ENCODE data around the gene CELF4.

Gene CELF4

DNA sequence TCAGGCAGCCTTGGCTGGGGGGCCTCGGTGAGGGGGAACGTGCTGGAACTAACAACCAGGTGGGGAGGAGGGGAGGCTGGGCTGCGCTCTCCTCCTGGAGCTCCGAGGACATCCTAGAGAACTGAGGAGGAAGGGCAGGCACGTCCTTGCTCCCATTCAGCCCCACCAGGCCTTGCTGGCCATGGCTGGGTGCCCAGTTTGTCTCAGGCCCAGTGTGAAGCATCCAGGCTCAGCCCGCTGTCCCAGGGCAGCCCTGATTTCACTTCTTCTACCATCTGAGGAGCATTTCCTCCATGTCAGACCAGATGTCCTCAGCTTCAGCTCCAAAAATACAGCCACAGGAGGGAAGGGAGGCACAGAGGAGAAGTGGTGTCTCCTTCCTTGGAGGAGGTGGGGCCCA lies 125.4 kb downstream of the CELF4 start:
- DNase-seq (ENCODE audit: low read depth) = no peak

DNA sequence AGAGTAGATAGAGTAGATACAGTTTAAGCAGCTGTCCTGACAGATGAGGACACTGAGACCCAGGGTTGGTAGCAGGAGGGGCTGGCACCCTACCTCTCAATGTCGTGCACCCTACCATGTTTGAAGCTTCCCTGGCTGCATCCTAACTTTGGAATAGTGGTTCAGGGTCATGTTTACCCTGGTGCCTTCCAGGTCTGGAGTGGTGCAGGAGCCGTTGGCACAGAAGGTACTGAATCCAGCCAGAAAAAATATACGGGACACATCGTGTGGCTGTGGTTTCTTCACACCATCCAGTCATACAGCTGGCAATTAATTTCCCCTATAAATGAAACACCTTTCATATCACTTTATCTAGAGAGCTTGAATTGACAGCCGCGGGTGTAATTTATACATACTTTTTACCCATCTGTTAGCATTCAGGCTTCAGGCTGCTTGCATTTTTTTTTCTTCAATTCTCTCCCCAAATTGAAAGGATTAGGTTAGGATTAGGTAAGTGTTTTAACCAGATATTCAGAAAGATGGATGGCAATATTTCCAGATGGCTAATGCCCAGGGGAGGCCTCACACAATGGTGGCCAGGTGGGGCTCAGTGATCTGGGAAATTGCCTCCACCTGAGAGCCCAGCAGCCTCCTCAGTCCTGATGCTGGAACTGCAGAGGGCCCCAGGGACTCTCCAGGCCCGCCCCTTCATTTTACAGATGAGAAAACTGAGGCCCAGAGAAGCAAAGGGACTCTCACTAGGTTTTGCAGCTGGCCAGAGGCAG lies 127.0 kb downstream of the CELF4 start:
- DNase-seq (ENCODE audit: low read depth) = no peak

DNA sequence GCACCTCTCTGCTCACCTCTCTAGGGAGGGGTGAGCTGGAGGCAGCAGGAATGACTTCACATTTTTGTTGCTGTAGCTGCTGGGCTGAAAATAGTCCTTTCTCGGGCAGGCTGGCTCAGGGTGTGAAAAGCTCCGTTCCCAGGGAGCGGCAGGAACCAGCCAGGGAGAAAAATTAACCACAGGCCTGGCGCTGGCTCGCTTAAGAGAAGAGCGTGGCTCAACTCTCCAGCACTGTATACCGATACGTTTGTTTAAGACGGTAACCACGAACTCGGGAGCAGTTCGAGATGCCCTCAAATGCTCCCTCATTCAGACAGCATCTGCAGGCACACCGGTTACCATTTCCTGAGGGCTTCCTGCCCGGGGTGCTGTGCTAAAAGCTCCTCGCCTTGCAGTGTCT lies 129.6 kb downstream of the CELF4 start:
- DNase-seq (ENCODE audit: low read depth) = no peak

DNA sequence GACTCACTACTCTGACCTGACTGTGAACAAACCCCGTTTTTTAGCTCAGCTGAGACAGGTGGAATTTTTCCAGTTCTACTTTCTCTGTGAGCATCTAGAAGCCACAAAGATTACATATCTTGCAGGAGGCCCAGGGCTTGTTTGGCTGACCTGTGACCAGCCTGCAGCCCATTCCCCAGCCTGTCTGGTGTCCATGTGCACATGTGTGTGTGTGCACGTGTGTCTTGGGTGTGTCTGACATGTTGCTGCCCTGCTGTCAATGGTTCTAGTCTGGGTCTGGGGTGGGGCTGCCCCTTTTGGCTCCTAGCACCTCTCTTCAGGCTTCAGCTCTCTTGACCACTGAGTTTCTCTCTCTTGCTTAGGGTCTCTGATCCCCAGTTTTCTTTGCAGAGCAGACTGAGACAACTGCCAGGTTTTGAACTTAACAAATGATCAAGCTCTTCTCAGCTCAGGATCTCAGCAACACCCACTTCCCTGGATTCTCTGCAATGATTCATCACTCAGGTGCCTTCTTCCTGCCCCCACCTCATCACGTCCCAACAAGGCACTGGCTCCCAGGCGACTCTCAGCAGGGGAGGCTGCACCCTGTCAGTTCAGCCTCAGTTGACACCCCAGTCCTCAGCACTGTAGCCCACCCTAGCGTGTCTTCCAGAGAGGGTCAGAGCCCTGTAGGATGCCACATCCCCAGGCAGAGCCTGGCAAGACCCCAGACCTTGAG lies 130.3 kb downstream of the CELF4 start:
- no peak for DNase-seq (ENCODE audit: low read depth)

DNA sequence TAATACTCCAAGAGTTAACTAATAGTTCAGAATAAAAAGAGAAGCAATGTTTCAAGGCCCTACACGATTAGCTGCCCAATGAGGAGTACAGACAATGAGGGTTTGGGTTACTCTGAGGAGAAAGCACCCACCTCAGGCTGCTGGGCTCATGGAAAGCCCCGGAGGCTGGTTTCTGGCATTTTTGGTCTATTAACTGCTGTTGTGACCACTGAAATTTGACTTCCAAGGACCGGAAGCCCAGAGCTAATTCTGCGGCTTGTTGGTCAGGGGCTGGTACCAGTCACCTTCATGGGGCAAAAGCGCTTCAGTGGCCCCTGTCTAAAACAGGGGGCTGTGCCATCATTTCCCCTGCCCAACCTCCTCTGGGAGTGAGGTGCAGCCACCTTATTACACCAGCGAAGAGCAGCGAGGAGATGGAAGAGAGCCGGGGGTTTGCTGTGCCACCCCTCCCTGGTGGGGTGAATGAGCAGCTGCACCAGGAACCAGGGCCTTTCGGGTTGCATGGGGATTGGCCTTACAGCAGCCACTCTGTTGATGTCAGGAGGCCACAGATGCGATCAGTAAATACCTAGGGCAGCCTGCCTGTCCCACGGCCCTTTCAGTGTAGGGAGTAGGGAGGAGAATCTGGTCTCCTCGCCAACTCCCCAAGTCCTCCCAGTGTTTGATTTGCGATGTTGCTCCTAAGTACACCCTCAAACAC lies 131.3 kb downstream of the CELF4 start:
- DNase-seq (ENCODE audit: low read depth) = no peak

DNA sequence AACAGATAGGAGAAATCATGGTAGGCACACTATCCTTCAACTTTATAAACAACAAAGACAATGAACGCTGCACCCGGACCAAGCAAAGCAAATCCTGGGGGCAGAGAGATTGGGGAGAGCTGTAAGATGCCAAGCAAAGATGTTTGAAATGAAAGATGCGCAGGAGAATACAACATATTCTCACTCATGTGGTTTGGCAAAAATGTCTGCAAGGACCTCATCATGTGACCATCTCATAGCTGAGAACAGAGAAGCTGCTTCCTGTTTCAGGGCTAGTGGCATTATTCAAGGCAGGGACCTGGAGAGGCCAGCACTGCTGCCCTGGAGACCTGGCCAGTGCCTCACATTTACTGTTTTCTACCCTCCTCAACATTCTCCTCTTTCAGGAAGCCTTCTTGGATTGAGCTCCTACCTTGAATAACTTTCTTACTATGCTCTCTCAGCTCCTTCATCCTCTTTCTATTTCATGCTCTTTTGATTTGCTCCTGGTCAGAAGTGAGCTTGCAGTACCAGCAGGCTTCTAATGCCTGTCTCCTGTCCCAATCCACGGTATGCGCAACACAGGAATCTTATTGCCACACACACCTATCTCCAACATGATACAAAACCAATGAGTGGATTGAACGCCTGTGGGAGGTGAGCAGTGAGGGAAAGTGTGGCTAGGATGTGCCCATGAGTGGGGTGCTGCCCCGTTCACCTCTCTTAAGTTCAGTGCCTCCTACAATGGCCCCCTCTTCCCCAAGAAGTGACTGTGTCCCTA lies 133.0 kb downstream of the CELF4 start:
- no peak for DNase-seq (ENCODE audit: low read depth)

DNA sequence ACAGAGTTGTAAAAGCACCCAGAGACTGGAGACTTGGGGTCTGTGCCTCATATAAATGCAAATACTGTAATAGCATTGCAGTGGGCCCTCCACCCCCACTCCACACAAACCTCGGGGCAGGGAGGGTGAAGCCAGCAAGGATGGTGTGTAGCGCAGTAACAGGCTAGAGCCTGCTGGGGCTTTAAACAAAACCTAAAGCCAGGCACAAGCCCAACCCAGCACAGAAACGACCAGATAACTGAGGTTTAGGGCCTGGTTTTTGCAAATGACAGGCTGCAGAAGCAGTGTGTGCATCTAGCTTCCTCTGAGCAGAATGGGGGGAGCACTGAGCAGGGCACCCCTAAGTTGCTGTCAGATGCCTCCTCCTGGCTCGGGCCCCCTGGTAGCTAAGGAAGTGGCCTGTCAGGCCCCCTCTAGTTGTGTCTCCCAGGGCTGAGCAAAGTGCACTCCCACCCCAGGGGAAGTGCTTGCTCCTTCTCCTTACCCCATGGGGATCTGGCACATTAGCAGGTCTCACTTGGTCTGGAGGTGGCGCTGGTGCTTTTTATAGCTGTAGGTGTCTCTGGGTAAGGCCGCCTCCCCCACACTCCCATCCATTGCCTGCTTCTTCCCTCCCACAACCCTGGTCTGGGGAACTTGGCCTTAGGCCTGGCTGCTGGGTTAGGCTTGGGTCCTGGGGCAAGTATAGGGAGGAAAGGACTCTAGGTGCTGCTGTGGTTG lies 135.1 kb downstream of the CELF4 start:
- no peak for DNase-seq (ENCODE audit: low read depth)

DNA sequence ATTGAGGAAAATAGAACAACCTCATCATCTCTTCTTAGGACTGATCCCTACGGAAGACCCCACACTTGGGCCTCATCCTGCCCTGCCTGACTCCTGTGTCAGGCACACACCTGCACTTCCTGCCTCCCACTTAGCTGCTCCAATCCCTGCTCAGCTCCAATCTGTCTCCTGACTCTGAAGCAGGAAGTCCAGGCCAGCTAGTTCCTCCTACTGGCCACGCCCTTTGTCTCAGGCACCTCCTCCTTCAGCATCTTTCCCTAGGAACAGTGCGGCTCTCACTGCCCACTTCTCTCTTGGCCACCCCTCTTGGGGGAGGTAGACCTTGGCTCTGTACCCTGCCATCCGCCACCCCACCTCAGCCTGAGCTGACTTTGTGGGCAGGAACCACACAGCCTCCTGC lies 135.8 kb downstream of the CELF4 start:
- DNase-seq (ENCODE audit: low read depth) = no peak

DNA sequence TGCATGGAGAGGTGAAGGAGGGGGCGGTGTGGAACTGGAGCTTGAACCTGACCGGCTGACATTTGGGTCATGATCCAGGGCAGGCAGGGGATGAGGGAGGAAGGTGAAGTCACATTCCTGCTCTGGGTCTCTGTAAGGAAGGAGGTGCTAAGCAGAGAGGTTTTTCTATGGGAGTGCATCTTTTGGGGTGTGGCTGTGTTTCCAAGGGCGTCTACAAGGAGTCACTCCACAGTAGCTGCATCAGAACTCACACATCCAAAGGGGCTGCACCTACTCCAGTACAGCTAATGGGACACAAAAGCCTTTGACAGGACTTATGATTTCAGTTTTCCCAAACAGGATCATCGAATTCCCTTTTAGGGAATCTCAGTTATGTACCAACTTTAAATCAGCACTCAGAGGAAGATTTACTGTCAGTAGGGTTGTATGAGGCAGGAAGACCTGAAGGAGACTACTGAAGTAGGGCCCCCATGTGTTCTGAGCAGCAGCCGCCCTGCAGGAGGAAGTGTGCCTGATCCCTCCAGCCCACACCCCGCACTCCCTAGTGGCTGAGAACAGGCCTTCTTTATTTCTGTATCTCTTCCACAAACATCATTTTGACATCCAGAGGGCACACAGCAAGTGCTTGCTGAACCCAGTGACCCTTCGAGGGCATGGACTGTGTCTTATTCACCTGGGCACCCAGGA lies 137.2 kb downstream of the CELF4 start:
- no peak for DNase-seq (ENCODE audit: low read depth)

DNA sequence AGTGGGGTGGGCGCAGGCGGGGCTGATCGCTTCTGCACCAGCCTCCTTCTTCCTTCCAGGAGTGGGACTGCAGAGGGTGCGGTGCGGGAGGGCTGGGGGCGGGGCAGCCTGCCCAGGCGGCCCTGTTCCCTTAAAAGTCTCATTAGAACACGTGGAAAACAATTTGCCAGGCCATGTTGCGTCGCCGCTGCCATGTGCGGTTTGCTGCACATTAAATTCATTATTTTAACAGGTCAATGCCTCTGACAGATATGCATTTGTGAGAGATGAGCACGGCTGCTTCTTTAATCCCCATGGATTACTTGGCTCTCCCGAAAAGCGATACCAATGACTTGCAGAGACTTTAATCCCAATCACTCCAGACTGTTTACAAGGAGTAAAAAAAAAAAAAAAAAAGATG lies 139.0 kb downstream of the CELF4 start:
- no peak for DNase-seq (ENCODE audit: low read depth)

DNA sequence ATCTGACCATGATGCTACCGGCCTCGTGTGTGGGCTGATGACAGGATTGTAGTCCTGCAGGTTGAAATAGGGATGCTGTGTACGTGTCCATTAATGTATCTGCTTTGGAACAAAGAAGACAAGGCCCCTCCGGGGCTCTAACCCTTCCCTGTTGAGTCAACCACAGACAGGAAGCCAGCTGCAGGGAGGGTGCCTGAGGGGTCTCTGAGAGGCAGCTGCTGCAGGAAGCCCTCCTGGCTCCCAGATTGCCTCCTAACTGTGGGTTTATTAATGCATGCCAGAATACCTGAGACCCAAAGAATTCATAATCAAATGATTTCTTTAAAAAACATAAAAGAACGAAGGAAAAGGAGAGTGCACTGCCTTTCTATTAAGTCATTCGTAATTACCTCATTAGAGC lies 140.4 kb downstream of the CELF4 start:
- DNase-seq (ENCODE audit: low read depth) = no peak

DNA sequence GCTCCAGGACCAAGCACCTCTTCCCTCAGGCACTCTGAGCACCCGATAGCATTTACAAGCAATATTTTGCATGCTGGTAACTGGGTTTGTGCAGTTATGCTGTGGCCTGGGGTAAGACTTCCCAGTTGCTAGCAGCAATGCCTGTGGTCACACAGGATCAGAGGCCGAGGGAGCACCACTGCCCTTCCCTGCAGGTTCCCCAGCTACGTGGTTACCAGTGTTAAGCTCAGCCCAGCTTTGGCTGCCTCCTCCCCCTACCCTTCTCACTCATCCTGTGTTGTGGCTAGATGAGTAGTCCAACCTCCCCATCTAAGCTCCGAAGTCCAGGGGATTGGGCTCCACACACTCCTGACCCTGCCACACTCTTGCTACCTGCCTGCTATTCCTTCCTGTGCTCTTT lies 141.1 kb downstream of the CELF4 start:
- no peak for DNase-seq (ENCODE audit: low read depth)

DNA sequence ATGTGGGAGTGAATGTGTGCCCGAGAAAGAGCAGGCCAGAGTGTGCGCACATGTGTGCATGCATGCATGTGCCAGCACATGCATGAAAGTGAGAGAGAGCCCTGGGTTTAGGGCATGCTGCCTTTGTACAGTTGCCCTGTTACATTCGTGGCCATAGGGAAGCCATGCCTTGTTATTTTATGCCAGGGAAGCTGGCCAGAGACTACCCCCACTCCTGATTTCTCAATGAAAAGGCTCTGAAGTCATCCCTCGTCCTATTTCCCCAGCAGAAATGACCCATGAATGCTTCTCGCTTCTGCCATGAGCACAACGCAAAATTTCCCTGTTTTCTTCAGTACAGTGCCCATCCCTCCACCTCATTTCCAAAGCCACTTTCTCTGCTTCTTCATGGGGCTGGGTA lies 143.0 kb downstream of the CELF4 start:
- DNase-seq (ENCODE audit: low read depth) = no peak

DNA sequence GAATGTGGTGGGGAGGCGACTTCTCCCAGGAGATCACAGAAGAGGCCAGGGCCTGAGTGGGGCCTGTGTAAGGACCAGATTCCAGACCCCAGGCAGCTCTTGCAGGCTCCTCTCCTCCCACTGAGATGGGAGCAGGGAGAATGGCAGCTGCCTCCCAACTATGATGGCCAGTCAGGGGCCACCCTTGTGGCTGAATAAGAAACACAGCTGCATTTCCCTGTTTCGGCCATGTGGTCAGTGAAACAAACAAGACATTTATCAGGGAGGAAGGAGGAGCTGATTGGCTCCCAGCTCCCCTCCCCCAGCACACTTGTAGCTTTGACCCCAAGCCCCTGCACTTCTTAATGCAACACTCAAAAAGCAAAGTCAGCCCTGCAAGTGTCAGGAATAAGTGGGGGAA lies 143.5 kb downstream of the CELF4 start:
- no peak for DNase-seq (ENCODE audit: low read depth)

DNA sequence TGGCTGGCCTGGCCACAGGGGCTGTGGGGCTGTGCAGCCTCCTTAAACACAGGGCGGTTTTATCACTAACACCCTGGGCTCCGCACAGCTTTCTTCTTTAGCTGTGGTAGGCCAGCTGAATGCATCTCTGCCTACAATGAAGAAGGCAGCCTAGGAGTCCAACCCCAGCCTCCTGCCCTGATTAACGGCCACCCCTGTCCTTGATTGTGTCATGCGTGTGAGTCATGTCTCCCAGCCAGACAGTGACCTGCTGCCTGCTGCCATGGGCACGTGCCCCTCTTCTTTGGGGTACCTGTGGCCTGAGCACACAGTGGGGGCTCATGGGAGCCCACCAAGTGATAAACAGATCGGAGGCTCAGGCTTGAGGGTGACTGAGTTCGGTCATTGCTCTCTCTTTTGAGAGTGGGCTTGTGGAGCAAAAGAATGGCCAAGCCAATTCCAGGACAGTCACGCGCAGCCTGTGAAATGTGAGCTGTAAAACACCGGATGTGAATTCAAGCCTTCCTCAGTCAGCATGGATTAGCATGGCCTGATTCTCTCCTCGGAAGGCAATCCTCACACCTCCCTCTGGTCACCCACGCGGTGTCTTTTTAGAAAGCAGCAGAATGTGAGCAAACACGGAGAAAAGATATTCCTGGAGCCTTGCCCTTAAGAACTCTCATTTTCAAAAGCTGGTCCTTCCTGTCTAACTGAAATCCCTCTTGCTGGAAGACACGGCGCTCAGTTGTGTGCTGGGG lies 144.1 kb downstream of the CELF4 start:
- DNase-seq (ENCODE audit: low read depth) = no peak

DNA sequence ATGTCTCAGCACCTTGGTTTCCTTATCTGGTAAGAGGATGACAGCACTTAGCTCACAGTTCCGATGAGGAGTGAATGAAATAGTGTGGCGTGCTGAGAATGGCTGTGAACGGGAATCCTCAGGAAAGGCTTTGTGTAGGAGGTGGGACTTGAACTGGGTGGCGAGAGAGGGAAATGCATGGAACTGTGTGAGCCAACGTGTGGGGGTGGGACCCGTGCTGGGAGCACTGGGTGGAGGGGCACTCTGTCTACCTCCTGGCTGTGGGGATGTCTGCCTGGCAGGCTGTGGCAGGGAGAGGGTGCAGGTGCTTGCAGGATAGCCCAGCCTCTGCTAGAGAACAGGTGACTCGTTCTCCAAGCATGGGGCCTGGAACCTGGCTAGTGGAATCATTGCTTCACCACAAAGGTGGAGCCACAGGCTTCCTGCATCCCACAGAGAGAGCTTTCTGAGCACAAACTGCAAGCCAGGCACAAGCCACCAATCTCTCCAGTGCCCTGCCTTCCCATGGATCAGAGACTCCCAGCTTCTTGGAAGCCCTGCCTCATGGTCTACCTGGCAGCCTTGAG lies 145.2 kb downstream of the CELF4 start:
- no peak for DNase-seq (ENCODE audit: low read depth)

DNA sequence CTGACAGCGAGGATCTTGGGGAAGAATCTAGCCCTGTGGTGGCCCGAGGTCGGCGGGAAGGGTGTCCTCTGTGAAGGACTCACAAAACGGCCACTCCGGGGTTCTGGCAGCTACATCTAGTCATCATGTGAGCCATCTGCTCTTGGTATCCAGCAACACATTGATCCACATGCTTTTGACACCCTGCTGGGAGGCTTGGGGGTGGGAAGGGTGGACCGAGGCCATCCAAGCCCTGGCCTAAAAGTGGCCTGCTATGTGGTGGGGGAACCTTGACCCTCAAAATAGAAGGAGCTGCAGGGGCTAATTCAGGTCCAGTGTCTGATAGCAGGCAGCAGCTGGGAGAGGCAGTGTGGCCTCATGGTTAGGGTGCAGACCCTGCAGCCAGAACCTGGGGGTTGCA lies 145.7 kb downstream of the CELF4 start:
- DNase-seq (ENCODE audit: low read depth) = no peak

DNA sequence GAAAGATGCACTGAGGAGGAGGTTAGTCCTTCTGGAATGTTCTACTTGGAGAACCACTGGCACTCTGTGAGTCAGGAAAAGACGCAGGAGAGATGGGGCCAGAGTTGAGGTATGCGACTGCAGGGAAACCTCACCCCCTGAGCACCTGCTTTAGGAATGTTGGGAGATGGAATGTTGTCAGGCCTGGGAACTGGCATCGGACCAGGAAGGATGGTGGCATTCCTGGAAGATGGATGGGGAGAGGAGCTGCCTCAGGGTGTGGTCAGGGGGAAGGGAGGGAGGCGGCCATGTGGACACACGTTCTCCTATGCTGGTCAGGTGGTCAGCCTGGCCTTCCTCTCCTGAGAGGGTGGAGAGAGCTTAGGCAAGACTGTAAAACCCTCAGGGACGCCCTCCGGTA lies 146.3 kb downstream of the CELF4 start:
- DNase-seq (ENCODE audit: low read depth) = no peak

DNA sequence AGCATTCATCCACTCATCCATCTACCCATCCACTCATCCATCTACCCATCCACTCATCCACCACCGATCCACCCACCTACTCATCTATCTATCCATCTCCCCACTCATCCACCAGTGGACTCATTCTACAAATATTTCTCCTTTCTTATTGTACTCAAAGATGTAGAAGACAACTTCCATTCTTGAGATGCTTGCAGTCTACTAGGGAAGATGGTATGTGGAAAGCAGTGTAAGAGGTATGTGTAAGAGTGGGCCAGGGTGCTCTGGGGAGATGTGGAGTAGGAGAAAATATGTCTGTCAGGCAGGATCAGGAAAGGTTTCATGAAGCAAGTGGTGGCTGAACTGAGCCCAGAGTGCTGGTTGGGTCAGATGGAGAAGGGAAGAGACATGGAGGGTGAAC lies 150.8 kb downstream of the CELF4 start:
- DNase-seq (ENCODE audit: low read depth) = no peak

DNA sequence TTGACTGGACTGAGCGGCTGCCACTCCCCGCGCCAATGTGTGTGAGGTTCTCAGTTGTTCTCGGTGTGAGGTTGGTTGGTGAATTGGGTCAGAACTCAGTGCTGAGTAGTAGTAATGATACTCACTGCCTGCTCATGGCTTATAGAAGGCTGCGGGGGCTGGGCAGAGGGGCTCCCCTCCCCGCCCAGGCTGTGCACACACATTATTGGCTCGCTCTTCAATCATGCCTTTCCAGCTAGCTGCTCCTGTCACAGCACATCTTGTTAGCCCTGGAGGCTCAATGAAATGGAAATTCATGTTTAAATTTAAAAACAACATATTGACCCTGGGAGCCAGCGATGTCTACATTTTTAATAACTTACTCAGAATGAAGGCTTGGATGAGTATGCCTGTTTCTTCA lies 152.8 kb downstream of the CELF4 start:
- no peak for DNase-seq (ENCODE audit: low read depth)
